Activated naive CD4-positive, alpha-beta T cell treated with anti-CD3 and anti-CD28 coated beads, Interleukin-2, amount 10 ng/mL, durations not matched to agents 7 days and 5 days (primary cell): ENCODE data around the gene UGT1A7.
"Not testable (repeated sequence)": the region's sequence is repeated elsewhere in the genome, so short reads cannot be mapped to it uniquely, and the experiment has no call there.

Experiments
- CTCF ChIA-PET: fragments of 350-600 bp; sonication (Branson Sonifier 250); formaldehyde crosslinking; loops from one replicate; lab custom pipeline; 2021; ENCODE audit warnings: antibody characterized with exemption; lab: Charles Lee
- DNase-seq: peaks from one replicate; pipeline ENCODE4 v3.0.0-alpha.2; 2020
- H3K27ac Mint-ChIP-seq: one replicate; pipeline ENCODE4 v1.8.0; 2021; ENCODE audit warnings: mild to moderate bottlenecking, moderate library complexity, mixed read lengths
- H3K27me3 Mint-ChIP-seq: one replicate; pipeline ENCODE4 v1.8.0; 2021; ENCODE audit warnings: mild to moderate bottlenecking, mixed read lengths
- H3K36me3 Mint-ChIP-seq: one replicate; pipeline ENCODE4 v1.8.0; 2021; ENCODE audit warnings: mixed read lengths
- H3K4me1 Mint-ChIP-seq: one replicate; pipeline ENCODE4 v1.8.0; 2021; ENCODE audit warnings: mixed read lengths
- H3K4me3 Mint-ChIP-seq: one replicate; pipeline ENCODE4 v1.8.0; 2021; ENCODE audit warnings: mild to moderate bottlenecking, moderate library complexity, mixed read lengths
- H3K9me3 Mint-ChIP-seq: one replicate; pipeline ENCODE4 v1.8.0; 2021; ENCODE audit warnings: mixed read lengths

The UGT1A7 gene

GRCh38 chr2:233691443-233692433, 10.0 kb downstream of the UGT1A7 start:
- DNase-seq: no peak
- H3K4me1 Mint-ChIP-seq: no peaks in the 10 kb centered on the region
- no peak overlapping the region for H3K4me3 Mint-ChIP-seq
- CTCF ChIA-PET: interaction anchor here (0.9 kb wide), 1 partner anchor 21 kb away, joined by 3 read pairs; no protein-coding TSS in a partner anchor
- peaks cover 27% of the 10 kb centered on the region for H3K27me3 Mint-ChIP-seq
- H3K36me3 Mint-ChIP-seq: no peaks in the 10 kb centered on the region
- H3K9me3 Mint-ChIP-seq: no peaks in the 10 kb centered on the region
- no peak overlapping the region for H3K27ac Mint-ChIP-seq

GRCh38 chr2:233692648-233693047, 10.9 kb downstream of the UGT1A7 start, which contains the start of gene UGT1A6:
Gene UGT1A6, plus strand, starts transcription at chr2:233692890. Its CDS starts 115 bp downstream, at chr2:233693005.
- Mint-ChIP-seq H3K27me3 (peaks cover 29% of the 10 kb centered on the region), H3K27ac (no peak within 1 kb of the TSS), H3K4me3 (no peak within 1 kb of the TSS), H3K9me3 (no peaks in the 10 kb centered on the region), H3K4me1 (no peaks in the 10 kb centered on the region), H3K36me3 (no peaks in the 10 kb centered on the region)
- CTCF ChIA-PET: no interaction called here
- no peak for DNase-seq

- peaks cover 29% of the 10 kb centered on the region for H3K27me3 Mint-ChIP-seq
- no peaks in the 10 kb centered on the region for H3K36me3 Mint-ChIP-seq
These were observed 12.3 kb downstream of the UGT1A7 start for GRCh38 chr2:233693963-233694362.

DNA sequence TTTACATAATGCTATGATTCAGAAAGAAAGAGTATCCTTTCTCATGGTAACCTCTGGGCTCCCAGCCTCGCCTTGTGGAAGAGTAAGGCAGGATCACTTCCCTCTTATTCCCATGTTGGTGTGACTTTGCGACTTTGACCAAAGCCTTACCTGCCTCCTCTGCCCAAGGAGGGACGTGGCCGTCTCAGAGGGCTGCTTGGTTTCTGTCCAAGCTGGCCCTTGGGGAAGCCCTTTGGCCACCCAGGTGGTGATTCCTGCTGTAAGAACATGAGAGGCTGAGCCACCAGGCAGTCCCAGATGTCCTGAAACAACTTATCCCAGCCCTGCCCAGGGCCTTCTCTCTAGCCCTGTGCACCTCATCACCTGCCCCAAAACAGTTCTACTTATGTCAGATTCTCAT, 17.0 kb downstream of the UGT1A7 start:
- no peak overlapping the region for H3K27ac Mint-ChIP-seq
- peaks cover 13% of the 10 kb centered on the region for H3K27me3 Mint-ChIP-seq
- CTCF ChIA-PET: no interaction called here
- H3K4me1 Mint-ChIP-seq: no peaks in the 10 kb centered on the region
- no peak overlapping the region for H3K4me3 Mint-ChIP-seq
- no peak for DNase-seq
- H3K36me3 Mint-ChIP-seq: no peaks in the 10 kb centered on the region
- no peaks in the 10 kb centered on the region for H3K9me3 Mint-ChIP-seq

More at GRCh38 chr2:233693963-233694362, 12.3 kb downstream of the UGT1A7 start:
- CTCF ChIA-PET: no interaction called here
- no peaks in the 10 kb centered on the region for H3K4me1 Mint-ChIP-seq
- DNase-seq: no peak
- H3K9me3 Mint-ChIP-seq: no peaks in the 10 kb centered on the region
- no peak overlapping the region for H3K4me3 Mint-ChIP-seq
- H3K27ac Mint-ChIP-seq: no peak overlapping the region

- H3K4me3 Mint-ChIP-seq: no peak overlapping the region
- no peaks in the 10 kb centered on the region for H3K4me1 Mint-ChIP-seq
- H3K27ac Mint-ChIP-seq: no peak overlapping the region
- no peak for DNase-seq
- no peaks in the 10 kb centered on the region for H3K9me3 Mint-ChIP-seq
- CTCF ChIA-PET: no interaction called here
- no peaks in the 10 kb centered on the region for H3K36me3 Mint-ChIP-seq
- peaks cover 10% of the 10 kb centered on the region for H3K27me3 Mint-ChIP-seq
These were observed 17.8 kb downstream of the UGT1A7 start for GRCh38 chr2:233699424-233700027.

DNA sequence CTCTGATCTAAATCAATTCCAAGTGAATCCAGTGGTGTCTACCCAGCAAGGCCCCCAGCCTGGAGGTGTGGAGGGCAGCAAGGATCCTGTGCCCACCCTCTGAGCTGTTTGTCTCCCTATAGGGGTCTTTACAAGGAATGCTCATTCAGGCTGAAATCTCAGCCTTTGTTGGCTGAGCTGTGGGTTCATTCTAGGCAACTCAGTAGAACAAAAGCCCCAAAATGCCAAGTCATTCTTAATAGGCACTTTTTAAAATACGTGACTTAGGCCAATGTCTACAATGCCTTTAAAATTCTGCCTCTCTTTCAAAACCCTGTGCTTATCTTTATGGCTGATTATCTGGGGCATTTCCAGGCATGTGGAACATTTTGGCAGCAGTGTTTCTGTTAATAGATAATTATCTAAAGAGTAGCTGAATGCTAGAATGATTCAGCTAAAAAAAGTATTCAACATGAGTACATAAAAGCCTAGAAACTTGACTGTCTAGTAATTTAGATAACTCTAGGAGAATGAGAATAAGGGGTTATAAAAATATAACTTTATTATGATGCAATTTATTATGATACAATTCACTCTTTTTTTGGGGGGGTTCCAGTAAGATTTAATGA, 18.4 kb downstream of the UGT1A7 start:
- H3K27ac Mint-ChIP-seq: no peak overlapping the region
- no peaks in the 10 kb centered on the region for H3K36me3 Mint-ChIP-seq
- no peaks in the 10 kb centered on the region for H3K9me3 Mint-ChIP-seq
- no peak for DNase-seq
- H3K4me3 Mint-ChIP-seq: no peak overlapping the region
- peaks cover 13% of the 10 kb centered on the region for H3K27me3 Mint-ChIP-seq
- no peaks in the 10 kb centered on the region for H3K4me1 Mint-ChIP-seq
- CTCF ChIA-PET: no interaction called here

GRCh38 chr2:233700842-233701241, 19.1 kb downstream of the UGT1A7 start:
- H3K36me3 Mint-ChIP-seq, H3K4me1 Mint-ChIP-seq, H3K9me3 Mint-ChIP-seq, CTCF ChIA-PET, H3K4me3 Mint-ChIP-seq, H3K27ac Mint-ChIP-seq, DNase-seq: not testable (repeated sequence)
- H3K27me3 Mint-ChIP-seq: peaks cover 13% of the 10 kb centered on the region

DNA sequence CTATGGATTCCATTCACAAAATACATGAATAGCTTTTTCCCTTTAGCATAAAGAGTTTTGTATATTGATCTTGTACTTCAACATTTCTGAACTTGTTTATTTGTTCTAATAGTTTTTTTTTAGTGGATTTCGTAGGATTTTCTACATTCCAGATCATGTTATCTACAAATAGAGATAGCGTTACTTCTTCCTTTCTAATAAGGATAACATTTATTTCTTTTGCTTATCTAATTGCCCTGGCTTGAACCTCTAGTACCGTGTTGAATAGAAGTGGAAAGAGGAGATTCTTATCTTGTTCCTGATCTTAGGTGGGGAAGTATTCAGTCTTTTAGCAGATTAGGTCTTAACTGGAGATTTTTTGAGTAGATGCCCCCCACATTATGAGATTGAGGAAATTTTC, 20.5 kb downstream of the UGT1A7 start:
- Mint-ChIP-seq H3K4me3 (no peak overlapping the region), H3K4me1 (no peaks in the 10 kb centered on the region), H3K27ac (no peak overlapping the region), H3K36me3 (no peaks in the 10 kb centered on the region), H3K9me3 (no peaks in the 10 kb centered on the region), H3K27me3 (peaks cover 15% of the 10 kb centered on the region)
- CTCF ChIA-PET: interaction anchor here (1.4 kb wide), 1 partner anchor 9 kb away, joined by 4 read pairs; no protein-coding TSS in a partner anchor
- no peak for DNase-seq

GRCh38 chr2:233705911-233706506, 24.3 kb downstream of the UGT1A7 start:
- Mint-ChIP-seq H3K27ac (no peak overlapping the region), H3K4me3 (no peak overlapping the region), H3K9me3 (no peaks in the 10 kb centered on the region), H3K27me3 (peaks cover 18% of the 10 kb centered on the region), H3K36me3 (no peaks in the 10 kb centered on the region), H3K4me1 (no peaks in the 10 kb centered on the region)
- no peak for DNase-seq
- CTCF ChIA-PET: no interaction called here

- Mint-ChIP-seq H3K27me3 (peaks cover 23% of the 10 kb centered on the region), H3K9me3 (no peaks in the 10 kb centered on the region), H3K4me3 (no peak overlapping the region), H3K4me1 (no peaks in the 10 kb centered on the region), H3K27ac (no peak overlapping the region), H3K36me3 (no peaks in the 10 kb centered on the region)
- DNase-seq: no peak
- CTCF ChIA-PET: no interaction called here
These were observed 25.0 kb downstream of the UGT1A7 start for GRCh38 chr2:233706720-233707119.

DNA sequence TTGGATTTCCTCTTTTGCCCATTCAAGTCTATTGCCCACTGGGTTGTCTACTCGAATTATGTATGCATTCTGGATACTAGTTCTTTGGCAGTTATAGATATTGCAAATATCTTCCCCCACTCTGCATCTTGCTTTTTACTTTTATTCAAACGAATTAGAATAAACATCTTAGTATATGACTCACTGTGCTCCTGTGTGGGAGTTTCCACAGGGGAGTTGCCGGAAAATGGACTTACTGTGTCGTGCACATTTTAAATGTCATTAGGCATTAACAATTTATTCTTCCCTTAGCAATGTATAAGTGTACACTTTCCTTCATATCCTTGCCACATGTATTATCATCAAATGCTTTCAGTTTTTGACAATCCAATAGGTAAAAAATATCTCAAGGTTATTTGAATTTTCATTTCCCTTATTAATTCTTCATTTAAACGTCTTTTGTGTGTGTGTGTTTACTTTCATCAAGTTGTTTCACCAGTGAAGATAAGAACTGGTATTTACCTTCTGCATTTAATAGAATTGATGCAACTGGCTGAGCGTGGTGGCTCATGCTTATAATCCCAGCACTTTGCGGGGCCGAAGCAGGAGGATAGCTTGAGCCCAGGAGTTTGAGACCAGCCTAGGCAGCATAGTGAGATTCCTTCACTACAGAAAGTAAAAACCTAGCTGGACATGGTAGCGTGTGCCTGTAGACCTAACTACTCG, 26.4 kb downstream of the UGT1A7 start:
- DNase-seq: no peak
- H3K36me3 Mint-ChIP-seq: no peaks in the 10 kb centered on the region
- CTCF ChIA-PET: no interaction called here
- H3K9me3 Mint-ChIP-seq: no peaks in the 10 kb centered on the region
- peaks cover 35% of the 10 kb centered on the region for H3K27me3 Mint-ChIP-seq
- H3K27ac Mint-ChIP-seq: no peak overlapping the region
- H3K4me1 Mint-ChIP-seq: no peaks in the 10 kb centered on the region
- H3K4me3 Mint-ChIP-seq: no peak overlapping the region

- peaks cover under 1% of the 10 kb centered on the region for H3K4me1 Mint-ChIP-seq
- no peaks in the 10 kb centered on the region for H3K9me3 Mint-ChIP-seq
- DNase-seq: no peak
- H3K36me3 Mint-ChIP-seq: no peaks in the 10 kb centered on the region
- peaks cover 39% of the 10 kb centered on the region for H3K27me3 Mint-ChIP-seq
- no peak overlapping the region for H3K27ac Mint-ChIP-seq
- CTCF ChIA-PET: no interaction called here
- H3K4me3 Mint-ChIP-seq: no peak overlapping the region
These were observed 27.2 kb downstream of the UGT1A7 start for GRCh38 chr2:233708942-233709341.

- Mint-ChIP-seq H3K4me1 (peaks cover 4% of the 10 kb centered on the region), H3K27me3 (peaks cover 34% of the 10 kb centered on the region), H3K9me3 (no peaks in the 10 kb centered on the region), H3K36me3 (no peaks in the 10 kb centered on the region), H3K4me3 (no peak overlapping the region), H3K27ac (no peak overlapping the region)
- peak; percentile 82 for DNase-seq
- CTCF ChIA-PET: interaction anchor here (0.6 to 2.1 kb wide), 10 partner anchors 8 to 307 kb away, joined by 3 to 5 read pairs (median 4); no protein-coding TSS in a partner anchor
These were observed 29.8 kb downstream of the UGT1A7 start for GRCh38 chr2:233711312-233712008.
